NCI-H187 (cell line): Measurements from ENCODE around the gene KCNQ5.
"Not testable (repeated sequence)": the region's sequence is repeated elsewhere in the genome, so short reads cannot be mapped to it uniquely, and the experiment has no call there.

Source experiments
- DNase-seq, 2 experiments: peaks; one replicate each; lab custom pipeline; 2025; lab: John Stamatoyannopoulos, UW

KCNQ5 gene

DNA sequence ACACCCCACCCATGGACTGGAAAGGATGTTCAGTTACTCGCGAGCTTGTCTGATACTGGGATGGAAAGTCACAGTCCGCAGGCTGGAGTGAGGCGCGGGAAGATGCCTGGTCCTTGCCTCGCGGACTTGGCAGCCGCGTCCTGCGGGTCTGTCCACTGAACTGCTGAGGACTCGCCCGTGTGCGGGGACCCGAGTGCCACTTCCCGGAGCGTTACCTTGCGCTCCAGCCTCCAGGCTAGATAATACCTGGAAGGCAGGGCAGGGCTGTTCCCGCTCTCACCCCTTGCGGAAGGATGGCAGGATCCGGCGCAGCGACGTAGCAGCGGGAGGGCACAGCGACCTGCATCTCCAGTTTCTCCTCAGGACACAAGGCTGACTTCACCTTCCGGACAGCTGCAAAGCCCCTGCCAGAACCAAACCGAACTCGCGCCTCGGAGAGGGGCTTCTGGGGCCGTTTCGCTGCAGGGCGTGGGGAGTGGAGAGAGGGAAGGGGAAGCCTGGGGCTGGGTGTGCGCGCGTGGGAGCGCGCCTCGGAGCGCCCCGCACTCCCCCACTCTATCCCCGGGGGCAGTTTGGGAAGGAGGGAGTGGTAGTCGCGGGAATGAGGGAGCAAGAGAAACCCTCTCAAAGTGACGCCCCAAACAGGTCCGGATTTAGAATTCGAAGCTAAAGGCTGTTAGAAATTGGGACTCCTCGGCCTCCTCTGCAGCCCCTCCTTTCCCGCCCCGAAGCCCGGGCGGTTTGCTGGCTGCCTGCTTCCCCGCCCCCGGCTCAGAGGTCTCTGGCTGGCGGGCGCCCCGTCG is at the start of gene KCNQ5:
Gene KCNQ5 (plus strand): TSS at position 774 of the 803 bp plus-strand sequence.
- DNase-seq, result no peak

DNA sequence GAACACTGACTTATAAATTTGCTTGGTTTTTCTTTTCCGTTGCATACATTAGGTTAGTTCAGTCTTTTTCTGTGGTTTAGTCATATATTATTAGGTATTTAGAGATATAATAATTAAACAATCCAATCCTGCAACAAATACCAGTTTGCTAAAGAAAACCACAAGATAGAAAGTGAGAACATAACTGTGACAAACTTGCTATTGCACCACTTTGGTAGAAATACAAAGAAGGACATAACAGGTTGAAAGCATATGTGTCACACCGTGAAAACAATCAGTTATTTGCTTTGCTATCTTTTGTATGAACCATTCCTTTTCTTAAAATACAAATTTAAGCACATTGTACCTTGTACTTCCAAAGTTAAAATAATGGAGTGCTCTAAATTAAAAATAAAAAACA is 42.0 kb upstream of the KCNQ5 start:
- DNase-seq, result no peak

GRCh38 chr6:72580281-72580940 is 41.5 kb upstream of the KCNQ5 start:
- DNase-seq, result peak in 1 of 2 experiments; percentile 3

GRCh38 chr6:72580950-72581349 is 40.9 kb upstream of the KCNQ5 start:
- DNase-seq, result not testable (repeated sequence)

DNA sequence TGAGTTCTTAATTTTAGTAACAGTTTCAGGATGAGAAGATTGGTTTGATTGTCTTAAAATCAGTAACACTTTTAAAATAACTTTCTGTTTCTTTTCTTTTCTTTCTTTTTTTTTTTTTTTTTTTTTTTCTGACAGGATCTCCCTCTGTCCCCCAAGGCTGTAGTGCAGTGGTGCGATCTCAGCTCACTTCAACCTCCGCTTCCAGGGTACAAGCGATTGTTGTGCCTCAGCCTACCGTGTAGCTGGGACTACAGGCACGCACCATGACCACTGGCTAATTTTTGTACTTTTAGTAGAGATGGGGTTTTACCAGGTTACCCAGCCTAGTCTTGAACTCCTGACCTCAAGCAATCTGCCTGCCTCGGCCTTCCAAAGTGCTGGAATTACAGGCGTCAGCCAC is 33.7 kb upstream of the KCNQ5 start:
- no peak for DNase-seq

DNA sequence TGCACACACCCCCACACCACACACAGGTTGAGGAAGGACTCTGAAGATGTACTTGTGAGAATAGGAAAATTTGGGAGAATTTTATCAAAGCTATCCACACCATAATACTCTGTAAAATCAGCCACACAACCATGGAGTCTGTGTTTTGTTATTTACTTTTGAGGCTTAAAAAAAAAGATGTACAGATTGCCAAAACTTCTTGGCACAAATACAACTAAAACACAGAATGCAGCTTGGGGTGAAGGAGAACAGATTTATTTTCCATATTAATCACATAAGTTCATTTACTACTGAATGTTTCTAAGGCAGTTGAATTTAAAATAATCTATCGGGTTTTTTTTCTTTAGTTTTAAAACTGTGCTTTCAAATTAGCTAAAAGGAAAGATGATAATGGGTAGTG is 32.8 kb upstream of the KCNQ5 start:
- DNase-seq, result no peak

DNA sequence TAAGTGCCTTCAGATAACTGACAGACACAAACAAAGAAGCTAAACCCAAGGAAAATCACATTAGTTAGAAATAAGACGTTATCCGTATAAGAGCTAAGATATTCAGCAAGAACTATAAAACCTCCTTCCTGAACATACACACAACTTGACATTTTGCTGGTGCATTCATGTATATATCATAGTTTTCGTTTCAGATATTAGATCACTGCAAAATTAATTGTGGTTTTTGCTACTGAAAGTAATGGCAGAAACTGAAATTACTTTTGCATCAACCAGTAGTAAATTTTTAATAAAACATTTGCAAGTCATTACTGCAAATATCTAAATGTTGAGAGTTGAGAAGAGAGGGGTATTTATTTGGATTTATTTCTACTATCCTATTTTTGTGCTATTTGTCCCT is 26.1 kb upstream of the KCNQ5 start:
- DNase-seq, result no peak

- no peak for DNase-seq
Observed at GRCh38 chr6:72616406-72617015, 5.4 kb upstream of the KCNQ5 start.

DNA sequence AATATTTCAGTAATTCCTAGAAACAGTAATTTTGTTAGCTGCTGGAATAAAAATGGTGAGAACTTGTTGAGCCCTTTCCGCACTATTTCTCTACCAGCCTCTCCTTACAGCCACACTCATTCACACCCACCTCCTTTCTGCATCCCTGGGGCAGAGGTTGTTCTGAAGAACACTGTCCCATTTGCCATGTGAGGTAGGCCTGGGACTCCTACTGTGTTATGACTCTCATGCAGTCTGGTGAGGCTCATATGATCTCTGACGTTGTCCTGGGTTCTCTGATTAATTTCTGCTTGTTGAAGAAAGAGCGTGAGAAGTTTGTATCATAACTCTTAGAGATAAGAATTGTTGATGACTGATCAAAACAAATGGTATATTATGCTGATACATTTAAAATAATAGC is 4.1 kb upstream of the KCNQ5 start:
- no peak for DNase-seq

- DNase-seq, result no peak
Observed at GRCh38 chr6:72619883-72620696, 1.8 kb upstream of the KCNQ5 start.

DNA sequence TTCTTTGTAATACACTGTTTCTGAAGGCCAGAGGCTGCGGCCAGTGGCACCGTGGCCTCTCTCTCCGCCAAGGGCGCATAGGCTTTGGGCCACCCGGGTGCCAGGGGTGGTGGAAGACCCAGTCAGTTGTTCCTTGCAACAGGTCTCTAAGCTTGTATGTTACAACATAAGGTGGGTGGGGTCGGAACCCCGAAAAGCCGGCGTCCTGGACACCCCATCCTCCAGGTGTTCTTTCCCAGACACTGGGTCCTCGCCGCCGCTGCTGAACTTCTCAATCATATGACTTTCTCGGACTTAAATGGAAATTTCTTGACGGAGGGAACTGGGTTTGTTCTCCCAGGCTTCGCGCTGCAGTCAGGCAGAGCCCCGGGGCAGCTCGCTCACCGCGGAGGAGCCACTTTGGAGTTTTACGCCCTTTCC is 983 bp upstream of the KCNQ5 start:
- no peak for DNase-seq

DNA sequence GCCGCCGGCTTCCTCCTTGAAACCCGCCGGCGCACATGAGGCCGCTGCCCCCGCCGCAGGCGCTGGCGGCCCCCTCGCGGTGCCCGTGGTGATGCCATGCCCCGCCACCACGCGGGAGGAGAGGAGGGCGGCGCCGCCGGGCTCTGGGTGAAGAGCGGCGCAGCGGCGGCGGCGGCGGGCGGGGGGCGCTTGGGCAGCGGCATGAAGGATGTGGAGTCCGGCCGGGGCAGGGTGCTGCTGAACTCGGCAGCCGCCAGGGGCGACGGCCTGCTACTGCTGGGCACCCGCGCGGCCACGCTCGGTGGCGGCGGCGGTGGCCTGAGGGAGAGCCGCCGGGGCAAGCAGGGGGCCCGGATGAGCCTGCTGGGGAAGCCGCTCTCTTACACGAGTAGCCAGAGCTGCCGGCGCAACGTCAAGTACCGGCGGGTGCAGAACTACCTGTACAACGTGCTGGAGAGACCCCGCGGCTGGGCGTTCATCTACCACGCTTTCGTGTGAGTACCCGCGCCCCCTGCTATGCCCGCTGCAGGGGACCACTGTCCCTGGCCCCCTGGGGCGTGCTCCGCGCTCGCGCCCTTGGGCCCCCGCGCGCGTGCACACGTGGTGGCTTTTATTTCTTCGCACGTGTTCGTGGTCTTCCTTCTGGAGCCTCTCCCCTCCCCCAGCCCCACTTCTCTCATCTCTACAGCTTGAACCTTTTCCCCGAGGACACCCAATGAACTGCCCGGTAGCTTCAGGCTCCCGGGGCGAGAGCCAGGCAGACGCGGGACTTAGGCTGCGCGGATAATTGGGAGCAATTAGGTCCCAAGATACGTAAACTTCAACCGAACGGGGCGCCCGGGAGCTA is 453 bp downstream of the KCNQ5 start:
- no peak for DNase-seq

DNA sequence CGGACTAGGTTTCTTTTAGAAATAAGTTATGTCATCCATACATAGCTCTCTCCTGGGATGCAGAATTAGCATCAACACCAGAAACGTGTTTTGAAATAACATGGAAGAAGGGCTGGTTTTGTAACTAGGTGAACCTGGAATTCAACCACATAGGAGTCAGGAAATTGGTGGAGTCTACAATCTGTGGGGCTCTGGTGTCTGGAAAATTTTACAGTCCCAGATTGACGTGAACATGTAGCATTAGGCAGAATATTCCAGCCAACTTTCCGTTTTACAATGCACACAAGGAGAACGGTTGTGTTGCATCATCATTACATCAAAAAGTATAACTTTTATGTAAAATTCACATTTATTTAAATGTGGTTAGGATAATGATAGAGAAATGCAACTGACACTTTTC is 1.9 kb downstream of the KCNQ5 start:
- no peak for DNase-seq

DNA sequence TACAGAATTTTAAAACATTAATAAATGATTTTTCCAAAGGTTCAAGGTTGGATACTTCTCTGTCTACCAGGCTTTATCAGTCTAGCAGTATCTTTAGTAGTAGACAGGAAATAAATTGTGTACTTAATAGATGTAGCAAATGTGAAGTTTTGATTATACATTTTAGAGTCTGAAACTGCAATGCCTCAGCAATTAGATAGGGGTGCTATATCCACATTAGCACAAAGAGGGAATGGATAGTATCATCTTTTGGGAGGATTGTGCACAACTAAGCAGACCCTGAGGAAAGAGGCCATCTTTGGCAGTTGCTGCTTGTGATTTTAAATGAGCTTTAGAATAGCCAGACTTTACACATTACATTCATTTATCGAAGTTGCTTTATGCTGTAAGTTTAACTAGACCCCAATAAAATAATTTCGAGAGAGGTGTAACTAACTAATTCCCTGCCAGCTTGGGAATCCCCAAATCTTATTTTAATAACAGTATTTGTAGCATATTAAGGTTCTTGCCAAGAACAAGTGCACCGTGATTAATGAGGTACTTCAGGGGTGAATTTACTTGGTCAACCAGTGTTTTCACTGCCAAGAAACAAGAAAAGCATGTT is 2.8 kb downstream of the KCNQ5 start:
- no peak for DNase-seq

DNA sequence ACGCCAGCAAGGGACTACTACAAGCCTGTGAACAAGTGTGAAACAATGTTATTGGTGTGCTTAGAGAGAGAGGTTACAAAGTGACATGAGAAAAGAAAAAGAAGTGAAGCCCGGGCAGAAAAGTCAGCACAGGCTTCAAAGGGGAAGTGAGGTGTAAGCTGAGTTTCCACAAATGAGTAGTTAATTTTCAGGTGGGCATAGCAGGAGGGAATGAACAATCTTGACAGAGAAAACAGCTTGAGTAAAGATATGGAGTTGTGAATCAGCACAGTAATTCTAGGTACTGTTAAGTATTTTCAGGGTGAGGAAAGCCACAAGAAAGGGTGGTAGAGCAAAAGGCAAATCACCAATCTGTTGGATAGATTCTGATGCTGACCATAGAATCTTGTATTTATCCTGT is 4.3 kb downstream of the KCNQ5 start:
- DNase-seq, result no peak

- DNase-seq, result no peak
Observed at GRCh38 chr6:72627539-72627938, 5.7 kb downstream of the KCNQ5 start.

- DNase-seq, result no peak
Observed at GRCh38 chr6:72631480-72631879, 9.6 kb downstream of the KCNQ5 start.

- DNase-seq, result no peak
Observed at GRCh38 chr6:72635636-72636035, 13.8 kb downstream of the KCNQ5 start.

GRCh38 chr6:72636215-72636614 is 14.4 kb downstream of the KCNQ5 start:
- DNase-seq, result no peak

DNA sequence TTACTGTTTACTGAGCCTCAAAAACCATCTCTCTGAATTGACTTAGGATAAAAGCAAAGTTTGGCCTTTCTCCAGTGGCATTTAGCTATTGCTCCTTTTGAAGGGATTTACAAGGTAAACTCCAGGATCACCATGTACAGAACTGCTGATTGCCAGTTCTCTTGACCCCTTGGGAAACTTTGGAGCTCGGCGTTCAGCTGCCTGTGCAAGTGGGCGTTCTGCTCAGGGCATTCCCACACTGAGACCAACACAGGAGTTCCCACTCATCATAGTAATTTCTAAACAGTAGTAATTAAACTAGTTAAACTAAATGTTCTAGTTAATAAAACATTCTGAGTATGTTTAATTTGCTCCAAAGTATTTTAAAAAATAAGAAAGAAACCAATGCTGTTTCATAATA is 14.9 kb downstream of the KCNQ5 start:
- no peak for DNase-seq
